ENCODE data around the gene KANSL2. TPM values are rescaled to one million over a fixed set of nuclear protein-coding genes. Genes with fewer than 3 reads are reported as not detected.

Gene KANSL2
- total RNA-seq, 1 experiment from 2014 or later: 41.6 TPM

DNA sequence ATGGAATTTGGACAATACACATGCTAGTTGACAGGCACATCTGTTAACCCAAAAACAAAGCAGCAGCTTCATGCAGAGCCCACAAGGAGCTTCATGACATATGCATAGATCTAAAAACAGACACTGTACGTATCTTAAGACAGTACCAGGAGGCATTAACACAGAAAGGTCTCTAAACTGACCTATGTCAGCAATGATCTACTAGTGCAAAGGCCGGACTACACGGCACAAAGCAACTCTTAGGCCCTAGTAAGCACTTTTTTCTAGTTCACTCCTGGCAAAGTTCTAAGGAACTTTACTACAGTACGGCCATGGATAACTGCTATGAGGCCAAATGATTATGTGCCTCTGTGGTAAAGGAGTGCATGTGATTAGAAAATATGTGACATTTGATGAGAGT is 8.4 kb upstream of the KANSL2 start:
- ChIA-PET POLR2A (interaction anchor here (1.9 kb wide), 1 partner anchor 8 kb away, joined by 6 read pairs; the partner anchor contains the start of gene KANSL2), RAD21 (ENCODE audit: low non-redundant PET in 1 of 2, low total read pairs in 2 of 2, uncharacterized antibody in 2 of 2, unreplicated experiment in 2 of 2) (no interaction called here), CTCF (no interaction called here)
- Histone ChIP-seq H3K4me2 (ENCODE audit: low read length) (no peak overlapping the region), H3K27ac (ENCODE audit: low read depth, low read length) (no peak overlapping the region), H2AFZ (ENCODE audit: low read depth, low read length, poor library complexity, severe bottlenecking) (no peak overlapping the region), H3K79me2 (ENCODE audit: insufficient read depth, low read length) (peaks cover 62% of the 10 kb centered on the region), H3K36me3 (ENCODE audit: control insufficient read depth in 1 of 2, insufficient read depth in 2 of 2, low read length in 2 of 2) (peaks cover 36 to 58% of the 10 kb centered on the region in 2 experiments), H3K4me1 (ENCODE audit: control insufficient read depth in 1 of 2, insufficient read depth in 2 of 2, low read length in 2 of 2) (no peaks in the 10 kb centered on the region), H3K9me2 (ENCODE audit: insufficient read depth) (no peaks in the 10 kb centered on the region), H4K20me1 (ENCODE audit: insufficient read depth) (no peaks in the 10 kb centered on the region; the same call in 1 of the 2 replicates), H3K27me3 (ENCODE audit: insufficient read depth, low read length) (no peaks in the 10 kb centered on the region), H3K9ac (ENCODE audit: low read length) (no peak overlapping the region), H3K4me3 (replicated peaks in 1 of 2; ENCODE audit: low read depth in 1 of 2, low read length in 2 of 2) (no peak overlapping the region), H3K9me3 (ENCODE audit: control insufficient read depth in 1 of 2, insufficient read depth in 1 of 2, low read depth in 1 of 2, low read length in 2 of 2) (no peaks in the 10 kb centered on the region)
- BruUV-seq (replicated peaks): no TSS peak
- DNase-seq (ENCODE audit: low read depth, low spot score): no peak
- intact Hi-C loops (cut with micrococcal nuclease): no loop called here
- no peak for TF ChIP-seq JUND (IDR thresholded peaks at IDR 0.05)
- TF ChIP-seq EZH2 (IDR thresholded peaks at IDR 0.05): no peak
- no peak for TF ChIP-seq CBX3 (IDR thresholded peaks at IDR 0.05; ENCODE audit: low read depth)
- TF ChIP-seq, protein P1, sequence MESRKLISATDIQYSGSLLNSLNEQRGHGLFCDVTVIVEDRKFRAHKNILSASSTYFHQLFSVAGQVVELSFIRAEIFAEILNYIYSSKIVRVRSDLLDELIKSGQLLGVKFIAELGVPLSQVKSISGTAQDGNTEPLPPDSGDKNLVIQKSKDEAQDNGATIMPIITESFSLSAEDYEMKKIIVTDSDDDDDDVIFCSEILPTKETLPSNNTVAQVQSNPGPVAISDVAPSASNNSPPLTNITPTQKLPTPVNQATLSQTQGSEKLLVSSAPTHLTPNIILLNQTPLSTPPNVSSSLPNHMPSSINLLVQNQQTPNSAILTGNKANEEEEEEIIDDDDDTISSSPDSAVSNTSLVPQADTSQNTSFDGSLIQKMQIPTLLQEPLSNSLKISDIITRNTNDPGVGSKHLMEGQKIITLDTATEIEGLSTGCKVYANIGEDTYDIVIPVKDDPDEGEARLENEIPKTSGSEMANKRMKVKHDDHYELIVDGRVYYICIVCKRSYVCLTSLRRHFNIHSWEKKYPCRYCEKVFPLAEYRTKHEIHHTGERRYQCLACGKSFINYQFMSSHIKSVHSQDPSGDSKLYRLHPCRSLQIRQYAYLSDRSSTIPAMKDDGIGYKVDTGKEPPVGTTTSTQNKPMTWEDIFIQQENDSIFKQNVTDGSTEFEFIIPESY (IDR thresholded peaks at IDR 0.05; ENCODE audit: extremely low read depth, insufficient replicate concordance, low read length): no peak
- no peak for TF ChIP-seq TCF7L2 (IDR thresholded peaks at IDR 0.05; ENCODE audit: borderline replicate concordance, extremely low read depth, insufficient read depth, insufficient read length)
- no peak for TF ChIP-seq SIN3A (IDR thresholded peaks at IDR 0.05; ENCODE audit: low read depth)
- no peak for TF ChIP-seq ELF1 (IDR thresholded peaks at IDR 0.05; ENCODE audit: borderline replicate concordance, low read depth)
- no peak for TF ChIP-seq SRF (IDR thresholded peaks at IDR 0.05; ENCODE audit: low read depth)
- TF ChIP-seq EZH2phosphoT487 (IDR thresholded peaks at IDR 0.05; ENCODE audit: borderline replicate concordance): no peak
- TF ChIP-seq, protein P2, sequence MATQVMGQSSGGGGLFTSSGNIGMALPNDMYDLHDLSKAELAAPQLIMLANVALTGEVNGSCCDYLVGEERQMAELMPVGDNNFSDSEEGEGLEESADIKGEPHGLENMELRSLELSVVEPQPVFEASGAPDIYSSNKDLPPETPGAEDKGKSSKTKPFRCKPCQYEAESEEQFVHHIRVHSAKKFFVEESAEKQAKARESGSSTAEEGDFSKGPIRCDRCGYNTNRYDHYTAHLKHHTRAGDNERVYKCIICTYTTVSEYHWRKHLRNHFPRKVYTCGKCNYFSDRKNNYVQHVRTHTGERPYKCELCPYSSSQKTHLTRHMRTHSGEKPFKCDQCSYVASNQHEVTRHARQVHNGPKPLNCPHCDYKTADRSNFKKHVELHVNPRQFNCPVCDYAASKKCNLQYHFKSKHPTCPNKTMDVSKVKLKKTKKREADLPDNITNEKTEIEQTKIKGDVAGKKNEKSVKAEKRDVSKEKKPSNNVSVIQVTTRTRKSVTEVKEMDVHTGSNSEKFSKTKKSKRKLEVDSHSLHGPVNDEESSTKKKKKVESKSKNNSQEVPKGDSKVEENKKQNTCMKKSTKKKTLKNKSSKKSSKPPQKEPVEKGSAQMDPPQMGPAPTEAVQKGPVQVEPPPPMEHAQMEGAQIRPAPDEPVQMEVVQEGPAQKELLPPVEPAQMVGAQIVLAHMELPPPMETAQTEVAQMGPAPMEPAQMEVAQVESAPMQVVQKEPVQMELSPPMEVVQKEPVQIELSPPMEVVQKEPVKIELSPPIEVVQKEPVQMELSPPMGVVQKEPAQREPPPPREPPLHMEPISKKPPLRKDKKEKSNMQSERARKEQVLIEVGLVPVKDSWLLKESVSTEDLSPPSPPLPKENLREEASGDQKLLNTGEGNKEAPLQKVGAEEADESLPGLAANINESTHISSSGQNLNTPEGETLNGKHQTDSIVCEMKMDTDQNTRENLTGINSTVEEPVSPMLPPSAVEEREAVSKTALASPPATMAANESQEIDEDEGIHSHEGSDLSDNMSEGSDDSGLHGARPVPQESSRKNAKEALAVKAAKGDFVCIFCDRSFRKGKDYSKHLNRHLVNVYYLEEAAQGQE (IDR thresholded peaks at IDR 0.05; ENCODE audit: low read depth): no peak
- no peak for TF ChIP-seq FOSL1 (IDR thresholded peaks at IDR 0.05; ENCODE audit: low read depth)
- TF ChIP-seq POLR2A (IDR thresholded peaks at IDR 0.05; ENCODE audit: borderline replicate concordance, extremely low read depth, insufficient read depth, insufficient read length): no peak
- TF ChIP-seq CEBPB (IDR thresholded peaks at IDR 0.05; ENCODE audit: low read depth): no peak
- no peak for TF ChIP-seq CTCF (IDR thresholded peaks at IDR 0.05 in 2 of 3, conservative IDR thresholded peaks at IDR 0.05 in 1 of 3; ENCODE audit: borderline replicate concordance in 1 of 3, insufficient read depth in 1 of 3, low read depth in 2 of 3, low read length in 2 of 3)
- no peak for ATAC-seq

Measured in HCT116 (cell line).